ENCODE data around the gene IMPG2.

Gene IMPG2

GRCh38 chr3:101184111-101184510 lies 136.3 kb downstream of the IMPG2 start:
- no peak for DNase-seq (ENCODE audit: low read depth in 2 of 2)

- DNase-seq (ENCODE audit: low read depth in 2 of 2), result no peak
These were observed 137.2 kb downstream of the IMPG2 start for GRCh38 chr3:101183151-101183550.

GRCh38 chr3:101182734-101183133 lies 137.6 kb downstream of the IMPG2 start:
- DNase-seq (ENCODE audit: low read depth in 2 of 2), result no peak

- no peak for DNase-seq (ENCODE audit: low read depth in 2 of 2)
These were observed 138.6 kb downstream of the IMPG2 start for GRCh38 chr3:101181801-101182200.

GRCh38 chr3:101179637-101180036 lies 140.7 kb downstream of the IMPG2 start:
- no peak for DNase-seq (ENCODE audit: low read depth in 2 of 2)

- no peak for DNase-seq (ENCODE audit: low read depth in 2 of 2)
These were observed 142.8 kb downstream of the IMPG2 start for GRCh38 chr3:101177577-101177976.

Measured in stimulated activated CD4-positive, alpha-beta T cell treated with anti-CD3 and anti-CD28 coated beads, Interleukin-1b, Interleukin-23, amount 100 ng/mL, for 4 hours (primary cell).